ENCODE data around the gene PHIP. TPM values are rescaled to one million over a fixed set of nuclear protein-coding genes. Genes with fewer than 3 reads are reported as not detected.

The PHIP gene
- total RNA-seq, 1 experiment from 2014 or later, result 53.6 TPM

DNA sequence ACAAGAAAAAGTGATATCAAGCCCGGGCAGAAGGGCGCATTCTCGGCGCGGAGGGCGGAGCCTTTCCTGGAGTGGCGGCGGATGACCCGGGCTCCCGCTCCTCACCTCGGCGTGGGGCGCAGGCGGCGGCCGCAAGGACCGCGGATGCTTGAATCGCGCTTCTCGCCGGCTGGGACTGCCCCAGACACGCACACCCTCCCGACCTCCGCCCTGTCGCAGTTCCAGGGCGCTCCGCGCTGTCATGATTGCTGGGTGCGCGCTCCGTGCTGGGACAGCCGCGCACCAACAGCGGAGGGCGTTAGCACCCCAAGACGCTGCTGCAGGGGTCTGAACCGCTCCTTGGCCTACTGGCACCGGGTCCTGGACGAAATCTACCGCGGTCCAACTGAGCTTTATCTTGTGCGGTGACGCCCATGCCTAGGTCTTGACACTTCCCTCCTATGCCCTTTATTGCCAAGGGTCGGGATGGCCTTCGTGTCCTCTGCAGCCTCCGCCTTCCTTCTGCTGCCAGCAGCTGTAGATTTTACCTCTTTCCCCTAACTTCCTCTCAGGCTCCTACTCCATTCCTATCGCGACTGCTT lies 167.4 kb downstream of the PHIP start:
- H3K4me3 Mint-ChIP-seq, result peak overlapping the region; percentile 61 to 72
- no peak overlapping the region for H4K8ac ChIP-seq (replicated peaks; ENCODE audit: insufficient read length, low read depth, low read length)
- no peak overlapping the region for H3K23ac ChIP-seq (ENCODE audit: insufficient read length, low read depth, low read length)
- H3K79me2 ChIP-seq (ENCODE audit: insufficient read depth, low read length), result no peaks in the 10 kb centered on the region
- H3T11ph ChIP-seq (ENCODE audit: low read length), result no peak overlapping the region
- H2BK5ac ChIP-seq (ENCODE audit: insufficient read length, low read length), result no peak overlapping the region
- no peak overlapping the region for H4K91ac ChIP-seq (ENCODE audit: insufficient read length, low read depth, low read length)
- H2BK120ac ChIP-seq (ENCODE audit: low read depth, low read length, poor library complexity, severe bottlenecking), result no peak overlapping the region
- H3K9ac ChIP-seq (ENCODE audit: extremely low read depth, insufficient read length, low read length), result no peak overlapping the region
- H2AK5ac ChIP-seq (ENCODE audit: insufficient read length, low read length), result no peak overlapping the region
- H3K56ac ChIP-seq (ENCODE audit: insufficient read length, low read depth, low read length), result no peak overlapping the region
- H3K9me3 ChIP-seq (ENCODE audit: control insufficient read depth, low read depth, low read length), result no peaks in the 10 kb centered on the region
- H3K9me3 Mint-ChIP-seq, result no peaks in the 10 kb centered on the region
- peak; percentile 74 for DNase-seq
- no peak overlapping the region for H3K18ac ChIP-seq (ENCODE audit: insufficient read length, low read depth, low read length)
- H3K36me3 Mint-ChIP-seq (ENCODE audit: insufficient read depth in 1 of 3, low read depth in 3 of 3), result no peaks in the 10 kb centered on the region; a peak in 1 of 7 replicates
- H3K4me1 Mint-ChIP-seq, result peaks cover 13 to 14% of the 10 kb centered on the region in 2 experiments
- no peak overlapping the region for H2BK15ac ChIP-seq (ENCODE audit: low read depth, low read length)
- no peak overlapping the region for H2AFZ ChIP-seq (ENCODE audit: low read length)
- H3K27ac ChIP-seq (ENCODE audit: insufficient read length, low read depth, low read length), result no peak overlapping the region
- no peak overlapping the region for H4K5ac ChIP-seq (ENCODE audit: insufficient read length, low read depth, low read length)
- WGBS (ENCODE audit: extremely low coverage, insufficient read length, low lambda C conversion rate), result no CpG with 5 or more reads among the region's 49 CpGs
- H2BK12ac ChIP-seq (ENCODE audit: insufficient read length, low read depth, low read length), result no peak overlapping the region
- no peak overlapping the region for H2BK20ac ChIP-seq (ENCODE audit: low read depth, low read length, poor library complexity, severe bottlenecking)
- H3K23me2 ChIP-seq (ENCODE audit: insufficient read length, low read depth, low read length, poor library complexity, severe bottlenecking), result peaks cover 8% of the 10 kb centered on the region
- H3K4me2 ChIP-seq (ENCODE audit: insufficient read depth, insufficient read length, low read length), result peak overlapping the region; percentile 39
- no peaks in the 10 kb centered on the region for H3K4me1 ChIP-seq (ENCODE audit: insufficient read depth, low read length)
- TF ChIP-seq, protein P1, sequence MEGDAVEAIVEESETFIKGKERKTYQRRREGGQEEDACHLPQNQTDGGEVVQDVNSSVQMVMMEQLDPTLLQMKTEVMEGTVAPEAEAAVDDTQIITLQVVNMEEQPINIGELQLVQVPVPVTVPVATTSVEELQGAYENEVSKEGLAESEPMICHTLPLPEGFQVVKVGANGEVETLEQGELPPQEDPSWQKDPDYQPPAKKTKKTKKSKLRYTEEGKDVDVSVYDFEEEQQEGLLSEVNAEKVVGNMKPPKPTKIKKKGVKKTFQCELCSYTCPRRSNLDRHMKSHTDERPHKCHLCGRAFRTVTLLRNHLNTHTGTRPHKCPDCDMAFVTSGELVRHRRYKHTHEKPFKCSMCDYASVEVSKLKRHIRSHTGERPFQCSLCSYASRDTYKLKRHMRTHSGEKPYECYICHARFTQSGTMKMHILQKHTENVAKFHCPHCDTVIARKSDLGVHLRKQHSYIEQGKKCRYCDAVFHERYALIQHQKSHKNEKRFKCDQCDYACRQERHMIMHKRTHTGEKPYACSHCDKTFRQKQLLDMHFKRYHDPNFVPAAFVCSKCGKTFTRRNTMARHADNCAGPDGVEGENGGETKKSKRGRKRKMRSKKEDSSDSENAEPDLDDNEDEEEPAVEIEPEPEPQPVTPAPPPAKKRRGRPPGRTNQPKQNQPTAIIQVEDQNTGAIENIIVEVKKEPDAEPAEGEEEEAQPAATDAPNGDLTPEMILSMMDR (conservative IDR thresholded peaks at IDR 0.05), result no peak
- no peak overlapping the region for H3K4ac ChIP-seq (ENCODE audit: low read depth, low read length)
- no peak overlapping the region for H3K27ac Mint-ChIP-seq
- H3K27me3 Mint-ChIP-seq (ENCODE audit: low read depth), result peaks cover 27% of the 10 kb centered on the region
- no peak overlapping the region for H3K14ac ChIP-seq (ENCODE audit: insufficient read depth, low read length)
- H4K20me1 ChIP-seq (ENCODE audit: control insufficient read depth, insufficient read depth, insufficient read length), result no peaks in the 10 kb centered on the region
- no peaks in the 10 kb centered on the region for H3K79me1 ChIP-seq (ENCODE audit: insufficient read depth, low read depth, low read length, poor library complexity, severe bottlenecking)
- no peaks in the 10 kb centered on the region; the same call in 1 of the 2 replicates for H3K27me3 ChIP-seq (ENCODE audit: insufficient read depth, low read length)

Data from H9 (cell line).